H9 (cell line): ENCODE data around the gene LMTK3. TPM values are rescaled to one million over a fixed set of nuclear protein-coding genes. Genes with fewer than 3 reads are reported as not detected.

Experiments used
- DNase-seq: peaks from one replicate; pipeline ENCODE4 v3.0.0-alpha.2; 2017
- H2AFZ ChIP-seq: one replicate; pipeline ENCODE4 v1.6.1; 2013; ENCODE audit warnings: mild to moderate bottlenecking, low read length, control low read depth, moderate library complexity
- H2AK5ac ChIP-seq: 2 replicates; pipeline ENCODE4 v1.6.1; 2013; ENCODE audit warnings: low read length, control low read depth, mixed read lengths; ENCODE audit not compliant: insufficient read length
- H2BK120ac ChIP-seq: one replicate; pipeline ENCODE4 v1.6.1; 2013; ENCODE audit warnings: low read depth, mild to moderate bottlenecking, low read length, control low read depth, inconsistent platforms; ENCODE audit not compliant: poor library complexity, severe bottlenecking
- H2BK12ac ChIP-seq: 2 replicates; pipeline ENCODE4 v1.6.1; 2013; ENCODE audit warnings: low read length, control low read depth, mixed read lengths, low read depth; ENCODE audit not compliant: insufficient read length
- H2BK15ac ChIP-seq: 2 replicates; pipeline ENCODE4 v1.6.1; 2013; ENCODE audit warnings: low read depth, low read length, control low read depth
- H2BK20ac ChIP-seq: one replicate; pipeline ENCODE4 v1.6.1; 2013; ENCODE audit warnings: low read depth, mild to moderate bottlenecking, low read length, control low read depth, inconsistent platforms; ENCODE audit not compliant: poor library complexity, severe bottlenecking
- H2BK5ac ChIP-seq: 2 replicates; pipeline ENCODE4 v1.6.1; 2013; ENCODE audit warnings: low read length, control low read depth, mixed read lengths; ENCODE audit not compliant: insufficient read length
- H3K14ac ChIP-seq: 2 replicates; pipeline ENCODE4 v1.6.1; 2013; ENCODE audit warnings: low read length, control low read depth; ENCODE audit not compliant: insufficient read depth
- H3K18ac ChIP-seq: 2 replicates; pipeline ENCODE4 v1.6.1; 2013; ENCODE audit warnings: low read depth, mild to moderate bottlenecking, mixed read lengths, low read length, control low read depth; ENCODE audit not compliant: insufficient read length
- H3K23ac ChIP-seq: 2 replicates; pipeline ENCODE4 v1.6.1; 2013; ENCODE audit warnings: low read length, control low read depth, mixed read lengths, low read depth; ENCODE audit not compliant: insufficient read length
- H3K23me2 ChIP-seq: 2 replicates; pipeline ENCODE4 v1.6.1; 2013; ENCODE audit warnings: low read depth, mild to moderate bottlenecking, mixed read lengths, low read length, control low read depth; ENCODE audit not compliant: insufficient read length, poor library complexity, severe bottlenecking
- H3K27ac ChIP-seq: 2 replicates; pipeline ENCODE4 v1.5.1; 2013; ENCODE audit warnings: low read length, control low read depth, mixed read lengths, low read depth; ENCODE audit not compliant: insufficient read length
- H3K27me3 ChIP-seq: 2 replicates; pipeline ENCODE4 v1.6.1; 2013; ENCODE audit warnings: low read length, control low read depth, inconsistent platforms; ENCODE audit not compliant: insufficient read depth
- H3K4ac ChIP-seq: 2 replicates; pipeline ENCODE4 v1.6.1; 2013; ENCODE audit warnings: low read depth, mild to moderate bottlenecking, control low read depth, inconsistent platforms, low read length, moderate library complexity
- H3K4me1 ChIP-seq: 2 replicates; pipeline ENCODE4 v1.6.1; 2013; ENCODE audit warnings: low read length, control low read depth, inconsistent platforms; ENCODE audit not compliant: insufficient read depth
- H3K4me2 ChIP-seq: 2 replicates; pipeline ENCODE4 v1.6.1; 2013; ENCODE audit warnings: low read length, control low read depth, mixed read lengths; ENCODE audit not compliant: insufficient read length, insufficient read depth
- H3K56ac ChIP-seq: 2 replicates; pipeline ENCODE4 v1.6.1; 2013; ENCODE audit warnings: low read depth, mild to moderate bottlenecking, mixed read lengths, low read length, control low read depth; ENCODE audit not compliant: insufficient read length
- H3K79me1 ChIP-seq: 2 replicates; pipeline ENCODE4 v1.6.1; 2013; ENCODE audit warnings: low read depth, mild to moderate bottlenecking, moderate library complexity, low read length, control low read depth, inconsistent platforms; ENCODE audit not compliant: insufficient read depth, poor library complexity, severe bottlenecking
- H3K79me2 ChIP-seq: 2 replicates; pipeline ENCODE4 v1.6.1; 2013; ENCODE audit warnings: low read length, control low read depth, inconsistent platforms; ENCODE audit not compliant: insufficient read depth
- H3K9ac ChIP-seq: 2 replicates; pipeline ENCODE4 v1.6.1; 2013; ENCODE audit warnings: low read length, control low read depth, mixed read lengths; ENCODE audit not compliant: insufficient read length; ENCODE audit errors: extremely low read depth
- H3K9me3 ChIP-seq: one replicate; pipeline ENCODE4 v1.6.1; 2013; ENCODE audit warnings: low read depth, low read length, inconsistent platforms; ENCODE audit not compliant: control insufficient read depth
- H3T11ph ChIP-seq: one replicate; pipeline ENCODE4 v1.6.1; 2013; ENCODE audit warnings: mild to moderate bottlenecking, low read length, control low read depth, inconsistent platforms
- H4K20me1 ChIP-seq: one replicate; pipeline ENCODE4 v1.6.1; 2013; ENCODE audit not compliant: control insufficient read depth, insufficient read length, insufficient read depth
- H4K5ac ChIP-seq: 2 replicates; pipeline ENCODE4 v1.6.1; 2013; ENCODE audit warnings: low read depth, mild to moderate bottlenecking, mixed read lengths, low read length, control low read depth; ENCODE audit not compliant: insufficient read length
- H4K8ac ChIP-seq: replicated peaks from 2 replicates; pipeline ENCODE4 v1.6.1; 2013; ENCODE audit warnings: low read length, control low read depth, mixed read lengths, low read depth; ENCODE audit not compliant: insufficient read length
- H4K91ac ChIP-seq: 2 replicates; pipeline ENCODE4 v1.6.1; 2013; ENCODE audit warnings: low read depth, mild to moderate bottlenecking, moderate library complexity, mixed read lengths, low read length, control low read depth; ENCODE audit not compliant: insufficient read length
- H3K27ac Mint-ChIP-seq, 3 experiments: 2 replicates in 2 of 3; 3 replicates in 1 of 3; pipeline ENCODE4 v1.8.0; 2020 to 2021; ENCODE audit warnings: mixed read lengths in 3 of 3, mild to moderate bottlenecking in 1 of 3, moderate library complexity in 1 of 3
- H3K27me3 Mint-ChIP-seq: 2 replicates; pipeline ENCODE4 v1.8.0; 2021; ENCODE audit warnings: low read depth, mild to moderate bottlenecking, moderate library complexity, mixed read lengths
- H3K36me3 Mint-ChIP-seq, 3 experiments: 2 replicates in 2 of 3; 3 replicates in 1 of 3; pipeline ENCODE4 v1.8.0; 2020 to 2021; ENCODE audit warnings: low read depth in 3 of 3, mixed read lengths in 3 of 3; ENCODE audit not compliant: insufficient read depth in 1 of 3
- H3K4me1 Mint-ChIP-seq, 2 experiments: 2 replicates each; pipeline ENCODE4 v1.8.0; 2020; ENCODE audit warnings: mixed read lengths in 2 of 2
- H3K4me3 Mint-ChIP-seq, 2 experiments: 2 replicates in 1 of 2; 3 replicates in 1 of 2; pipeline ENCODE4 v1.8.0; 2020 to 2021; ENCODE audit warnings: mild to moderate bottlenecking in 2 of 2, mixed read lengths in 2 of 2, moderate library complexity in 1 of 2
- H3K9me3 Mint-ChIP-seq, 2 experiments: 2 replicates in 1 of 2; 3 replicates in 1 of 2; pipeline ENCODE4 v1.8.0; 2020; ENCODE audit warnings: mild to moderate bottlenecking in 2 of 2, mixed read lengths in 2 of 2, moderate library complexity in 1 of 2
- WGBS: extraction: QIAGEN DNeasy Blood & Tissue Kit; methylation state at CpG from one replicate; pipeline ENCODE4 v1.1.7; 2013; ENCODE audit warnings: missing lambda C conversion rate, low lambda C conversion rate, mixed read lengths; ENCODE audit not compliant: insufficient read length; ENCODE audit errors: extremely low coverage; 5-methylcytosine and 5-hydroxymethylcytosine counted together
- total RNA-seq: library from RNA; stranded (reverse); gene quantifications from 2 replicates; pipeline ENCODE4 v1.2.1, GENCODE V29; 2021
- TF ChIP-seq, protein P1 (sequence below): fragments of 200-600 bp; sonication (generic); conservative IDR thresholded peaks from 3 replicates; pipeline ENCODE4 v1.8.0; 2021; ENCODE audit warnings: antibody characterized with exemption, mild to moderate bottlenecking

Gene LMTK3
- total RNA-seq, 1 experiment from 2014 or later = 14.4 TPM

DNA sequence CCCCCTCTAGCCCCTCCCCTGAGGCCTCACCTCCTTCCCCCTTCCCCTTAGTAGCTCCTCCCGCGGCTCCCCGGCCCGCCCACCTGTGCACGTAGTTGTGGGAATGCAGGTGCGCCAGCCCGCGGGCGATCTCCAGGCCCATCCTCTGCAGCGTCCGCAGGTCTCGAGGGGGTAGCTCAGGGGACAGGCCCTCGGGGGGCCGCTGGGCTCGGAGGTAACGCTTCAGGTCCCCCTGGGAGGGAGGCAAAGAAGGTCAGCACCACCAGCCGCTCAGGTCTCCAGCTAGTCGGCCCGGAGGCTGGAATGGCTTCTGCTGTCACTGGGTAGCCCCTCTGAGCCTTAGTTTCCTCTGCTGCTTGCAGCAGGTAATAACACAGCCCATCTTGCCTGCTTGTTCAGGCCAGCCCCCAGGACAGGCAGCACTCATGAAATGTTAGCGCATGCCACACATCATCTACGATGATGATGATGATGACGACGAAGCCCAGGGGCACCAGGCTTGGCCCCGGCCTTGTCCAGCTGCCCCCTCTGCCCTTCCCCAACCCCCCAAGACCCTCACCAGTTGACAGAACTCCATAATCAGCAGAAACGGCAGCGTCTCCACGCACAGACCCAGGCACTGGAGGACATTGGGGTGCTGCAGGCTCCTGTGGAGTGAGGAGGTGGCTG lies 9.2 kb downstream of the LMTK3 start:
- H3T11ph ChIP-seq = no peak overlapping the region
- no peak overlapping the region for H2BK20ac ChIP-seq
- no CpG with 5 or more reads among the region's 27 CpGs for WGBS
- H4K20me1 ChIP-seq = no peaks in the 10 kb centered on the region
- no peaks in the 10 kb centered on the region for H3K9me3 ChIP-seq
- H4K91ac ChIP-seq = no peak overlapping the region
- Mint-ChIP-seq H3K27ac (peak overlapping the region in 1 of 3 experiments; percentile 72; a peak in 1 of 7 replicates), H3K36me3 (peaks cover 0 to 5% (median 0%) of the 10 kb centered on the region in 3 experiments; a peak in 4 of 7 replicates), H3K9me3 (no peaks in the 10 kb centered on the region), H3K4me3 (peak overlapping the region; percentile 40 to 64; a peak in 3 of 5 replicates), H3K27me3 (peaks cover 6% of the 10 kb centered on the region), H3K4me1 (peaks cover 8 to 27% of the 10 kb centered on the region in 2 experiments)
- TF ChIP-seq, protein P1, sequence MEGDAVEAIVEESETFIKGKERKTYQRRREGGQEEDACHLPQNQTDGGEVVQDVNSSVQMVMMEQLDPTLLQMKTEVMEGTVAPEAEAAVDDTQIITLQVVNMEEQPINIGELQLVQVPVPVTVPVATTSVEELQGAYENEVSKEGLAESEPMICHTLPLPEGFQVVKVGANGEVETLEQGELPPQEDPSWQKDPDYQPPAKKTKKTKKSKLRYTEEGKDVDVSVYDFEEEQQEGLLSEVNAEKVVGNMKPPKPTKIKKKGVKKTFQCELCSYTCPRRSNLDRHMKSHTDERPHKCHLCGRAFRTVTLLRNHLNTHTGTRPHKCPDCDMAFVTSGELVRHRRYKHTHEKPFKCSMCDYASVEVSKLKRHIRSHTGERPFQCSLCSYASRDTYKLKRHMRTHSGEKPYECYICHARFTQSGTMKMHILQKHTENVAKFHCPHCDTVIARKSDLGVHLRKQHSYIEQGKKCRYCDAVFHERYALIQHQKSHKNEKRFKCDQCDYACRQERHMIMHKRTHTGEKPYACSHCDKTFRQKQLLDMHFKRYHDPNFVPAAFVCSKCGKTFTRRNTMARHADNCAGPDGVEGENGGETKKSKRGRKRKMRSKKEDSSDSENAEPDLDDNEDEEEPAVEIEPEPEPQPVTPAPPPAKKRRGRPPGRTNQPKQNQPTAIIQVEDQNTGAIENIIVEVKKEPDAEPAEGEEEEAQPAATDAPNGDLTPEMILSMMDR = no peak
- no peak overlapping the region for H3K23ac ChIP-seq
- no peak overlapping the region for H4K5ac ChIP-seq
- DNase-seq = no peak
- no peaks in the 10 kb centered on the region for H3K4me1 ChIP-seq
- no peak overlapping the region for H2BK5ac ChIP-seq
- no peak overlapping the region for H2AK5ac ChIP-seq
- no peak overlapping the region for H3K56ac ChIP-seq
- no peak overlapping the region for H4K8ac ChIP-seq
- no peak overlapping the region for H3K27ac ChIP-seq
- no peak overlapping the region for H2AFZ ChIP-seq
- H3K27me3 ChIP-seq = no peaks in the 10 kb centered on the region
- peak overlapping the region; percentile 63 for H3K4me2 ChIP-seq
- H3K4ac ChIP-seq = no peak overlapping the region
- H3K14ac ChIP-seq = no peak overlapping the region
- no peak overlapping the region for H2BK120ac ChIP-seq
- peaks cover 12% of the 10 kb centered on the region for H3K23me2 ChIP-seq
- no peak overlapping the region for H3K18ac ChIP-seq
- no peak overlapping the region for H2BK15ac ChIP-seq
- no peaks in the 10 kb centered on the region for H3K79me1 ChIP-seq
- H3K9ac ChIP-seq = no peak overlapping the region
- no peak overlapping the region for H2BK12ac ChIP-seq
- H3K79me2 ChIP-seq = no peaks in the 10 kb centered on the region
